Kidney epithelial cell (primary cell): ENCODE results near the gene NUDT4. TPM values are rescaled to one million over a fixed set of nuclear protein-coding genes. Genes with fewer than 3 reads are reported as not detected.
A peak's percentile ranks its signal among the peaks of the same experiment; 100 is the strongest.
"Not testable (repeated sequence)": the region's sequence is repeated elsewhere in the genome, so short reads cannot be mapped to it uniquely, and the experiment has no call there.

Experiments
- DNase-seq: peaks from one replicate; pipeline ENCODE4 v3.0.0-alpha.2; 2010; ENCODE audit warnings: low read depth
- H3K27me3 ChIP-seq: 2 replicates; pipeline ENCODE4 v1.6.0; 2011; ENCODE audit warnings: low read length; ENCODE audit not compliant: control insufficient read depth, insufficient read depth
- H3K36me3 ChIP-seq: 2 replicates; pipeline ENCODE4 v1.5.1; 2011; ENCODE audit warnings: low read length; ENCODE audit not compliant: control insufficient read depth, insufficient read depth
- H3K4me3 ChIP-seq: 2 replicates; pipeline ENCODE4 v1.5.1; 2011; ENCODE audit warnings: low read depth, mild to moderate bottlenecking, control low read depth, low read length
- total RNA-seq: library from RNA; depleted of rRNA; stranded (reverse); fragments of >200 nt; gene quantifications from 2 replicates; pipeline ENCODE4 v1.2.3, GENCODE V29; 2015
- TF ChIP-seq, protein P1 (sequence below): IDR thresholded peaks from 2 replicates; pipeline ENCODE4 v1.5.1; 2011; ENCODE audit warnings: mild to moderate bottlenecking, moderate library complexity, low read length, control low read depth, inconsistent platforms; ENCODE audit not compliant: insufficient read depth, poor library complexity, severe bottlenecking

NUDT4 gene
- total RNA-seq, 1 donor from 2014 or later, result 33.6 TPM

DNA sequence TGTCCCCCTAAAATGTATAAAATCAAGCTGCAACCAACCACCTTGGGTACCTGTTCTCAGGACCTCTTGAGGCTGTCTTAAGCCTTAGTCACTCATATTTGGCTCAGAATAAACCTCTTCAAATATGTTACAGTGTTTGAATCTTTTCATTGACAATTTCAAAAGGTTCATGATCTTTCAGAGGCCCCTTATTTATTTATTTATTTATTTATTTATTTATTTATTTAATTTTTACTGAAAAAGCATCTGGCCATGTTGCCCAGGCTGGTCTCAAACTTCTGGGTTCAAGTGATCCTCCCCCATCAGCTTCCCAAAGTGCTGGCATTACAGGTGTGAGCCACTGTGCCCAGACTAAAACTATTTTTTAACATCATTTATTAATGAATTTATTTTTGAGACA, 8.2 kb upstream of the NUDT4 start:
- H3K27me3 ChIP-seq, result no peaks in the 10 kb centered on the region
- H3K36me3 ChIP-seq, result no peaks in the 10 kb centered on the region
- TF ChIP-seq, protein P1, sequence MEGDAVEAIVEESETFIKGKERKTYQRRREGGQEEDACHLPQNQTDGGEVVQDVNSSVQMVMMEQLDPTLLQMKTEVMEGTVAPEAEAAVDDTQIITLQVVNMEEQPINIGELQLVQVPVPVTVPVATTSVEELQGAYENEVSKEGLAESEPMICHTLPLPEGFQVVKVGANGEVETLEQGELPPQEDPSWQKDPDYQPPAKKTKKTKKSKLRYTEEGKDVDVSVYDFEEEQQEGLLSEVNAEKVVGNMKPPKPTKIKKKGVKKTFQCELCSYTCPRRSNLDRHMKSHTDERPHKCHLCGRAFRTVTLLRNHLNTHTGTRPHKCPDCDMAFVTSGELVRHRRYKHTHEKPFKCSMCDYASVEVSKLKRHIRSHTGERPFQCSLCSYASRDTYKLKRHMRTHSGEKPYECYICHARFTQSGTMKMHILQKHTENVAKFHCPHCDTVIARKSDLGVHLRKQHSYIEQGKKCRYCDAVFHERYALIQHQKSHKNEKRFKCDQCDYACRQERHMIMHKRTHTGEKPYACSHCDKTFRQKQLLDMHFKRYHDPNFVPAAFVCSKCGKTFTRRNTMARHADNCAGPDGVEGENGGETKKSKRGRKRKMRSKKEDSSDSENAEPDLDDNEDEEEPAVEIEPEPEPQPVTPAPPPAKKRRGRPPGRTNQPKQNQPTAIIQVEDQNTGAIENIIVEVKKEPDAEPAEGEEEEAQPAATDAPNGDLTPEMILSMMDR, result no peak
- no peak for DNase-seq
- H3K4me3 ChIP-seq, result no peak overlapping the region

DNA sequence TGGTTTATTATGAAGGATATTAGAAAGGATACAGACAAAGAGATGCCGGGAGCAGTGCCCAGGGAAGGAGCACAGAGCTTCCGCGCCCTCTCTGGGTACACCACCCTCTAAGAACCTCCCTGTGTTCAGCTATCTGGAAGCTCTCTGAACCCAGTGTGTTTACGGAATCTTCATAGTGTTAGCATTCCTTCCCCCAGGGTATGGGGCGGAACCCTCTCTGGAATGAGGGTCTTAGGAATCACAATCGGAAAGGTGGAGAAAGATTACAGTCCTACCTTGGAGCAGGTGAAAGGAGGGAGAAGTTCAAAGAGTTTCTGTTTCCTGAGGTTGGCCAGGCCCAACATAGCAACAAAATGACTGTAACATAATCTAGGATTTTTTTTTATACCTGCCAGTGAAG, 6.8 kb upstream of the NUDT4 start:
- H3K36me3 ChIP-seq, result no peaks in the 10 kb centered on the region
- no peak for DNase-seq
- TF ChIP-seq, protein P1, result no peak
- H3K27me3 ChIP-seq, result no peaks in the 10 kb centered on the region
- H3K4me3 ChIP-seq, result no peak overlapping the region

DNA sequence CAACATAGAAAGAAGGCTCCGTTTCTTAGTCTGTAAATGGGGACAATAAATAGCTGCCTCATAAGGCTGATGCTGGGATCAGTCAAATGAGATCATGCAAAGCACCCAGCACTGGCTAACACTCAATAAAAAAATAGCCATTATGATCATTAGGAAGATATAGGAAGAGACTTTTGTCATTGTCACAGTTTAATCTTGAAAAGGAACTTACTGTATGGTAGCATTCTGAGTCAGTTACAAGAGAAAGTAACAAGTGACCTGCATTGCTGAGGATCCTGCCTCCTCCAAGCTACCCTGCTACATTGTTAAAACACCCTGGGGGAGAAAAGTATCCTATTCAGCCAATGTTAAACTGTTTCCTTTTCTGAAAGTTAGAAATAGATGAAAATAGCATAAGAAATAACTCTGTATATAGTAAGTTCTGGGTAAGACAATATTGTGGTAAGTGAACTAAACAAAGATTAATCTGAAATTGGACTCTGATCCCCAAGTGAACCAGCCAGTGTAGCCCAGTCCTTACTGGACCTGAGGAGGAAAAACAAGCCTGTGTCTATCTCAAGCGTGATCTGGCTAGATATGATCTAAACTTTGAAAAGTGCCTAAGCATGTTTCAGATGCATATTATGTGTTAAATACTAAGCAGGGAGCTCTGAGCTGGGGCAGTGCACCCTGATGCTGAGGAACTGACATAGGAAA, 3.6 kb upstream of the NUDT4 start:
- DNase-seq, result no peak
- TF ChIP-seq, protein P1, result no peak
- Histone ChIP-seq H3K27me3 (no peaks in the 10 kb centered on the region), H3K36me3 (no peaks in the 10 kb centered on the region), H3K4me3 (no peak overlapping the region)

DNA sequence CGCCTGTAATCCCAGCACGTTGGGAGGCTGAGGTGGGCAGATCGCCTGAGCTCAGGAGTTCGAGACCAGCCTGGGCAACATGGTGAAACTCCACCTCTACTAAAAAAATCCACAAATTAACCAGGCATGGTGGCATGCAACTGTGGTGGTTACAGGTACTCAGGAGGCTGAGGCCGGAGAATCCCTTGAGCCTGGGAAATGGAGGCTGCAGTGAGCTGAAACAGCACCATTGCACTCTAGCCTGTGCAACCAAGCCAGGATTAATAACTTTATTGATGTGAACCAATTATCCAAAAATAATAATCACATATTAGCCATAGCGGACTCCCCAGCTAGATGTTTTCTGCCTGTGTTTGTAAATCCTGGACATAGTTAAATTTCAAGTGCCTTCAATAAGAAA, 1.8 kb upstream of the NUDT4 start:
- TF ChIP-seq, protein P1, result no peak
- no peak overlapping the region for H3K4me3 ChIP-seq
- no peak for DNase-seq

DNA sequence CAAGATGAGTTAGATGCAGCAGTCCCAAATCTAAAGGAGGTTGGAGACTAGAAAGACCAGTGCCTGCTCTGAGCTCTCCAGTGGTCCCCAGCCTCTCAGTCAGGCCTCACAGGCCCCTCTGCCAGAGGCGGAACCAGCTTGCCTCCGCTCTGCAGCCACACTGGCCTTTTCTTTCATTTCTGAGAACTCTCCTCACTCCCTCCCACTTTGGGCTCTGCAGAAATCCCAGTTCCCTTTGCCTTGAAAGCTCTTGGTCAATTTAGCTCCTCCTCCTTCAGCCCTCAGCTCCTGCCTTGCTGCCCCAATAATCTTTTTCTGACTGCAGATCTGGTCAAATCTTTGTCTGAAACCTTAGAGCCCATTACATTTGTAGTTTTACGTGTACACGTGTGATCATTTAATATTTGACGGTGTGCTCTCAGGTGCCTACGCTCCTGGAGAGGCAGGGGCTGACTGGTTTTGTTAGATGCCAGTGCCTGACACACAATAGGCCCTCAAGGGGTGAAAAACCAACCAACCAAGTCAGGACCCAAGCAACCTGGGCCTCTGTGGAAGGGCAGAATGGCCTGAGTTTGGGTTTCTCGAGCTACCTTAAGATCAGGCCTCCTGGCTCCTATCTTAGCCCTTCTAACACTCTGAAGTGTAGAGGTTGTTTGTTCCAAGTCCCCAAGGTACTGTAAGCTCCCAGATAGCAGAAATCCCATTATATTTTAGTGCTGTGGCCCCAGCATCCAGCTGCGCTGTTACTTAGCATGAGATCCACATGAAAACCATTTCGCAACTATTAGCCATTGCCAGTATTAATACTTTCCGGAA, 1.1 kb upstream of the NUDT4 start:
- Histone ChIP-seq H3K27me3 (no peaks in the 10 kb centered on the region), H3K36me3 (no peaks in the 10 kb centered on the region), H3K4me3 (peak overlapping the region; percentile 54)
- DNase-seq, result no peak
- TF ChIP-seq, protein P1, result no peak

More for the DNA sequence above, 1.8 kb upstream of the NUDT4 start:
- H3K36me3 ChIP-seq, result no peaks in the 10 kb centered on the region
- no peaks in the 10 kb centered on the region for H3K27me3 ChIP-seq

DNA sequence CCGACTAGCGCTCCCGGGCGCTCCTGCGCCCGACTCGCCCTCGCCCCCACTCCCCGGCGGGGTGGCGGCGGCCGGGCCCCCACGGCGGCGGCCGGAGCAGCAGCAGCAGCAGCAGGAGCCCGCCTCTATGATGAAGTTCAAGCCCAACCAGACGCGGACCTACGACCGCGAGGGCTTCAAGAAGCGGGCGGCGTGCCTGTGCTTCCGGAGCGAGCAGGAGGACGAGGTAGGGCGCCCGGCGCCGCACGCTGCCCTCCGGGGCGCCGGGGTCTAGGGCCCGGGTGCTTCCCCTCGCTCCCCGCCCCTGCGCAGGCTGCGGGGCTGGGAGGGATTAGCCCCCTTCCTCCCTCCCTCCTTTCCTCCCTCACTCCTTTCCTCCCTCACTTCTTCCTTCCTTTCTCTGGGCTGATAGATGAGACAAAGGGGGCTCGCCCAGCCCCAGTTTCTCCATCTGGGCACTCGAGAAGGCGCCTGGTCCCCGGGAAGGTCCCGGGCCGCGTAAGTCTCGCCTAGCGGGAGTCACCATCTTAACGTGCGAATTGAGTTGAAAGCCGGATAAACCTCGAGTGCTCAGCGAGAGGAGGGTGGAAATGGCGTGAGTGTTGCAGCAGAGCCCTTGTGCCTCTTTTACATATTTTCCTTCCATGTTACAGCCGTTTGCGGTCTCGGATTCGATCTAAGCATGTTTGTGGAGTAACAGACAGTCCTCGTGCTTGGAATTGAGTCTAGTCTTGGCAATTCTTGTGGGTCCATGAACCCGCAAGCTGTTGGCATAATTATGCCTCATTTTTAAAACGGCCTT, 672 bp downstream of the NUDT4 start:
- H3K4me3 ChIP-seq, result peak overlapping the region; percentile 75
- not testable (repeated sequence) for H3K27me3 ChIP-seq, H3K36me3 ChIP-seq, DNase-seq
